Ascending aorta (tissue), 2 donors: ENCODE results near the gene TSPAN18. TPM values are rescaled to one million over a fixed set of nuclear protein-coding genes. Genes with fewer than 3 reads are reported as not detected.

Experiments
- DNase-seq, 2 donors: peaks; one replicate each; pipeline ENCODE4 v3.0.0-alpha.2; 2019; ENCODE audit warnings: low spot score in 2 of 2
- H3K27ac ChIP-seq, 2 donors: fragments of 200-600 bp; sonication (generic); one replicate each; pipeline ENCODE4 v1.5.1; 2016 to 2017; ENCODE audit warnings: mild to moderate bottlenecking in 1 of 2
- H3K27me3 ChIP-seq: fragments of 200-600 bp; sonication (generic); one replicate; pipeline ENCODE4 v1.5.1; 2017
- H3K36me3 ChIP-seq, 2 donors: fragments of 200-600 bp; sonication (generic); one replicate each; pipeline ENCODE4 v1.5.1; 2016
- H3K4me1 ChIP-seq, 2 donors: fragments of 200-600 bp; sonication (generic); one replicate each; pipeline ENCODE4 v1.5.1; 2016 to 2017; ENCODE audit warnings: mild to moderate bottlenecking in 1 of 2
- H3K4me3 ChIP-seq, 2 donors: fragments of 200-600 bp; sonication (generic); one replicate each; pipeline ENCODE4 v1.5.1; 2016 to 2017; ENCODE audit warnings: mild to moderate bottlenecking in 1 of 2
- H3K9me3 ChIP-seq, 2 donors: fragments of 200-600 bp; sonication (generic); one replicate each; pipeline ENCODE4 v1.5.1; 2016
- CTCF ChIP-seq, 3 experiments: fragments of 200-600 bp in 2 of 3; fragments of 450-650 bp in 1 of 3; sonication (generic) in 2 of 3; IDR thresholded peaks; one replicate each; pipeline ENCODE4 v1.5.1; 2016 to 2019; ENCODE audit warnings: antibody characterized with exemption in 3 of 3, mild to moderate bottlenecking in 1 of 3, moderate library complexity in 1 of 3
- intact Hi-C: fragments of 100-400 bp; cut with DNase I; formaldehyde crosslinking; loops from one replicate; pipeline ENCODE4 v1.15.1; 2023
- total RNA-seq: library from RNA; depleted of rRNA; stranded (reverse); fragments of >200 nt; gene quantifications from one replicate; pipeline ENCODE4 v1.1.0, GENCODE V29; 2016

Gene TSPAN18
- total RNA-seq, 1 donor from 2014 or later, result 21.3 TPM

- no peaks in the 10 kb centered on the region for H3K9me3 ChIP-seq
- H3K4me1 ChIP-seq, result no peaks in the 10 kb centered on the region
- no peak for TF ChIP-seq CTCF (IDR thresholded peaks at IDR 0.05)
- DNase-seq, result no peak
- H3K36me3 ChIP-seq, result no peaks in the 10 kb centered on the region
- H3K27ac ChIP-seq, result no peak overlapping the region
- intact Hi-C loops, result no loop called here
- H3K4me3 ChIP-seq, result no peak overlapping the region
- no peaks in the 10 kb centered on the region for H3K27me3 ChIP-seq
Observed at GRCh38 chr11:44883277-44883676, 156.5 kb downstream of the TSPAN18 start.

GRCh38 chr11:44884056-44884455 is 157.3 kb downstream of the TSPAN18 start:
- no peak overlapping the region for H3K27ac ChIP-seq
- H3K27me3 ChIP-seq, result no peaks in the 10 kb centered on the region
- TF ChIP-seq CTCF (IDR thresholded peaks at IDR 0.05), result no peak
- no peak overlapping the region for H3K4me3 ChIP-seq
- intact Hi-C loops, result no loop called here
- H3K4me1 ChIP-seq, result no peaks in the 10 kb centered on the region
- H3K9me3 ChIP-seq, result no peaks in the 10 kb centered on the region
- DNase-seq, result no peak
- H3K36me3 ChIP-seq, result no peaks in the 10 kb centered on the region

- Histone ChIP-seq H3K9me3 (no peaks in the 10 kb centered on the region), H3K4me3 (no peak overlapping the region), H3K4me1 (no peaks in the 10 kb centered on the region), H3K27me3 (no peaks in the 10 kb centered on the region), H3K36me3 (no peaks in the 10 kb centered on the region), H3K27ac (no peak overlapping the region)
- intact Hi-C loops, result no loop called here
- TF ChIP-seq CTCF (IDR thresholded peaks at IDR 0.05), result no peak
- no peak for DNase-seq
Observed at GRCh38 chr11:44885065-44885810, 158.5 kb downstream of the TSPAN18 start.

GRCh38 chr11:44885919-44886789 is 159.4 kb downstream of the TSPAN18 start:
- Histone ChIP-seq H3K4me3 (no peak overlapping the region), H3K9me3 (no peaks in the 10 kb centered on the region), H3K27me3 (no peaks in the 10 kb centered on the region), H3K4me1 (no peaks in the 10 kb centered on the region), H3K27ac (no peak overlapping the region), H3K36me3 (no peaks in the 10 kb centered on the region)
- no peak for TF ChIP-seq CTCF (IDR thresholded peaks at IDR 0.05)
- no peak for DNase-seq
- intact Hi-C loops, result no loop called here

- no peak overlapping the region for H3K27ac ChIP-seq
- DNase-seq, result no peak
- H3K4me3 ChIP-seq, result no peak overlapping the region
- H3K4me1 ChIP-seq, result no peaks in the 10 kb centered on the region
- intact Hi-C loops, result no loop called here
- no peak for TF ChIP-seq CTCF (IDR thresholded peaks at IDR 0.05)
- H3K27me3 ChIP-seq, result no peaks in the 10 kb centered on the region
- H3K36me3 ChIP-seq, result no peaks in the 10 kb centered on the region
- H3K9me3 ChIP-seq, result no peaks in the 10 kb centered on the region
Observed at GRCh38 chr11:44886790-44887140, 160.0 kb downstream of the TSPAN18 start.
